Liver (tissue), 9 donors: ENCODE measurements around the gene SMYD3. TPM values are rescaled to one million over a fixed set of nuclear protein-coding genes. Genes with fewer than 3 reads are reported as not detected.

Experiments used
- DNase-seq: peaks from one replicate; pipeline ENCODE4 v3.0.0-alpha.2; 2017; ENCODE audit warnings: low spot score
- H3K27ac ChIP-seq, 2 donors: one replicate each; pipeline ENCODE4 v1.7.0; 2013; ENCODE audit warnings: inconsistent platforms in 2 of 2, low read length in 2 of 2, control low read depth in 1 of 2, low read depth in 1 of 2, mild to moderate bottlenecking in 1 of 2
- H3K27me3 ChIP-seq, 4 donors: one replicate each; pipeline versions ENCODE4 v1.6.1 to v1.7.0; 2013; ENCODE audit warnings: low read length in 3 of 4, inconsistent platforms in 1 of 4, mild to moderate bottlenecking in 1 of 4, moderate library complexity in 1 of 4; ENCODE audit not compliant: control insufficient read depth in 4 of 4, insufficient read depth in 4 of 4
- H3K36me3 ChIP-seq, 4 donors: one replicate each; pipeline versions ENCODE4 v1.6.1 to v1.7.0; 2013; ENCODE audit warnings: low read length in 3 of 4, mild to moderate bottlenecking in 3 of 4, low read depth in 1 of 4, moderate library complexity in 1 of 4; ENCODE audit not compliant: control insufficient read depth in 4 of 4, insufficient read depth in 3 of 4
- H3K4me1 ChIP-seq, 4 donors: one replicate each; pipeline versions ENCODE4 v1.6.1 to v1.7.0; 2013; ENCODE audit warnings: low read length in 3 of 4, mild to moderate bottlenecking in 3 of 4, moderate library complexity in 1 of 4; ENCODE audit not compliant: control insufficient read depth in 4 of 4, insufficient read depth in 4 of 4
- H3K4me3 ChIP-seq, 3 donors: one replicate each; pipeline versions ENCODE4 v1.6.1 to v1.7.0; 2013; ENCODE audit warnings: low read length in 3 of 3, control low read depth in 1 of 3, low read depth in 1 of 3, mild to moderate bottlenecking in 1 of 3
- H3K9ac ChIP-seq, 2 donors: one replicate each; pipeline ENCODE4 v1.7.0; 2013; ENCODE audit warnings: low read length in 2 of 2, mild to moderate bottlenecking in 2 of 2, moderate library complexity in 2 of 2, control low read depth in 1 of 2, low read depth in 1 of 2
- H3K9me3 ChIP-seq, 4 donors: one replicate each; pipeline versions ENCODE4 v1.6.1 to v1.7.0; 2013; ENCODE audit warnings: low read length in 3 of 4; ENCODE audit not compliant: control insufficient read depth in 4 of 4
- EGR1 ChIP-seq, 2 donors: IDR thresholded peaks; 2 replicates each; pipeline ENCODE4 v1.6.1; 2016 to 2018; ENCODE audit warnings: antibody characterized with exemption in 2 of 2, low read depth in 2 of 2
- FOXA1 ChIP-seq: IDR thresholded peaks from 2 replicates; pipeline ENCODE4 v1.6.1; 2016; ENCODE audit warnings: antibody characterized with exemption
- FOXA2 ChIP-seq: IDR thresholded peaks from 2 replicates; pipeline ENCODE4 v1.6.1; 2016; ENCODE audit warnings: antibody characterized with exemption
- GABPA ChIP-seq, 2 donors: IDR thresholded peaks in 1 of 2; conservative IDR thresholded peaks in 1 of 2; 2 replicates each; pipeline ENCODE4 v1.6.1; 2016; ENCODE audit warnings: antibody characterized with exemption in 2 of 2, mild to moderate bottlenecking in 1 of 2, moderate library complexity in 1 of 2
- HNF4A ChIP-seq, 2 donors: conservative IDR thresholded peaks; 2 replicates each; pipeline ENCODE4 v1.6.1; 2016; ENCODE audit warnings: antibody characterized with exemption in 2 of 2, mild to moderate bottlenecking in 2 of 2
- HNF4G ChIP-seq: IDR thresholded peaks from 2 replicates; pipeline ENCODE4 v1.6.1; 2016; ENCODE audit warnings: antibody characterized with exemption
- JUND ChIP-seq, 2 donors: IDR thresholded peaks; 2 replicates each; pipeline ENCODE4 v1.6.1; 2016; ENCODE audit warnings: antibody characterized with exemption in 2 of 2
- NR2F2 ChIP-seq: IDR thresholded peaks from 2 replicates; pipeline ENCODE4 v1.6.1; 2016; ENCODE audit warnings: antibody characterized with exemption
- RAD21 ChIP-seq, 2 donors: IDR thresholded peaks; 2 replicates each; pipeline ENCODE4 v1.6.1; 2016; ENCODE audit warnings: antibody characterized with exemption in 2 of 2, mild to moderate bottlenecking in 2 of 2
- RXRA ChIP-seq, 2 donors: IDR thresholded peaks; 2 replicates each; pipeline ENCODE4 v1.6.1; 2017 to 2018; ENCODE audit warnings: antibody characterized with exemption in 2 of 2, mild to moderate bottlenecking in 1 of 2
- SP1 ChIP-seq: IDR thresholded peaks from 2 replicates; pipeline ENCODE4 v1.6.1; 2018; ENCODE audit warnings: antibody characterized with exemption, mild to moderate bottlenecking
- TAF1 ChIP-seq: conservative IDR thresholded peaks from 2 replicates; pipeline ENCODE4 v1.6.1; 2016; ENCODE audit warnings: antibody characterized with exemption, mild to moderate bottlenecking
- YY1 ChIP-seq: IDR thresholded peaks from 2 replicates; pipeline ENCODE4 v1.6.1; 2016; ENCODE audit warnings: antibody characterized with exemption, mild to moderate bottlenecking
- WGBS: extraction: QIAGEN DNeasy Blood & Tissue Kit; methylation state at CpG from one replicate; pipeline ENCODE4 v1.1.7; 2013; 5-methylcytosine and 5-hydroxymethylcytosine counted together
- polyA plus RNA-seq, 2 donors: library from polyadenylated mRNA; stranded (reverse) in 1 of 2; unstranded in 1 of 2; fragments of 200-250 nt in 1 of 2; fragments of >200 nt in 1 of 2; fragmentation: Nextera tagmentation in 1 of 2; extraction: Ambion mirVana in 1 of 2; gene quantifications; one replicate each; pipeline versions ENCODE4 v1.2.1 to v1.2.3, GENCODE V29; 2013 to 2015
- total RNA-seq, 2 donors: library from RNA; depleted of rRNA; stranded (reverse); fragments of >200 nt; gene quantifications; one replicate each; pipeline ENCODE4 v1.2.3, GENCODE V29; 2014
- TF ChIP-seq, protein P1 (sequence below): fragments of 150-350 bp; IDR thresholded peaks from 2 replicates; pipeline ENCODE4 v1.5.1; 2017; ENCODE audit warnings: improper control_type of control experiment, low read depth, low read length; ENCODE audit not compliant: missing input control
- TF ChIP-seq, protein P2 (sequence below): IDR thresholded peaks from 2 replicates; pipeline ENCODE4 v1.6.1; 2016; ENCODE audit warnings: antibody characterized with exemption
- TF ChIP-seq, protein P3 (sequence below): IDR thresholded peaks from 2 replicates; pipeline ENCODE4 v1.6.1; 2016; ENCODE audit warnings: antibody characterized with exemption
- TF ChIP-seq, protein P4 (sequence below): IDR thresholded peaks from 2 replicates; pipeline ENCODE4 v1.6.1; 2016; ENCODE audit warnings: antibody characterized with exemption, mild to moderate bottlenecking
- TF ChIP-seq, protein P5 (sequence below): IDR thresholded peaks from 2 replicates; pipeline ENCODE4 v1.6.1; 2016; ENCODE audit warnings: antibody characterized with exemption
- donor health status: healthy.
- donor health status: healthy.
- donor health status: healthy.
- donor health status: healthy.
- donor health status: healthy.

SMYD3 gene
- total and polyA plus RNA-seq, 4 donors: 3.1 to 9.1 (median 8.0) TPM

DNA sequence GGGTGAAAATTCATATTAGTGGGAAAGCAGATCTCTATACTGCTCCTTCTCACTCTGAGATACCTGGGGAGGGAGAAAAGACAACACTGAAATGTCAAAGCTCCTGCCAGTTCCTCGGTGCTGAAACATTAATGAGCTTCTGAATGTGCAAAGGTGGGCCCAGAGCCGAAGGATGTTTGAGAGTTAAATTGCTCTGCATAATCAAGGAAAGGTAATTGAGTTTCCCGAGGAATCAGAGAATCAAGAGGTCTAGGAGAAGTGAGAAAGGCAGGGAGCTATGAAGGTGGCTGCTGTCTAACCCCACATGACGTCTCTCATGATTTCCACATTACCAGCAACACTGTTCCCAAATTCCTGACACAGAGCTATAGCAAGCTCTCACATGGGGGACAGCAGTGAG, 346.7 kb downstream of the SMYD3 start:
- Histone ChIP-seq H3K4me3 (no peak overlapping the region), H3K9ac (no peak overlapping the region), H3K27me3 (no peaks in the 10 kb centered on the region), H3K4me1 (no peaks in the 10 kb centered on the region), H3K9me3 (no peaks in the 10 kb centered on the region), H3K36me3 (no peaks in the 10 kb centered on the region), H3K27ac (no peak overlapping the region)
- no peak for TF ChIP-seq FOXA2
- TF ChIP-seq, protein P1, sequence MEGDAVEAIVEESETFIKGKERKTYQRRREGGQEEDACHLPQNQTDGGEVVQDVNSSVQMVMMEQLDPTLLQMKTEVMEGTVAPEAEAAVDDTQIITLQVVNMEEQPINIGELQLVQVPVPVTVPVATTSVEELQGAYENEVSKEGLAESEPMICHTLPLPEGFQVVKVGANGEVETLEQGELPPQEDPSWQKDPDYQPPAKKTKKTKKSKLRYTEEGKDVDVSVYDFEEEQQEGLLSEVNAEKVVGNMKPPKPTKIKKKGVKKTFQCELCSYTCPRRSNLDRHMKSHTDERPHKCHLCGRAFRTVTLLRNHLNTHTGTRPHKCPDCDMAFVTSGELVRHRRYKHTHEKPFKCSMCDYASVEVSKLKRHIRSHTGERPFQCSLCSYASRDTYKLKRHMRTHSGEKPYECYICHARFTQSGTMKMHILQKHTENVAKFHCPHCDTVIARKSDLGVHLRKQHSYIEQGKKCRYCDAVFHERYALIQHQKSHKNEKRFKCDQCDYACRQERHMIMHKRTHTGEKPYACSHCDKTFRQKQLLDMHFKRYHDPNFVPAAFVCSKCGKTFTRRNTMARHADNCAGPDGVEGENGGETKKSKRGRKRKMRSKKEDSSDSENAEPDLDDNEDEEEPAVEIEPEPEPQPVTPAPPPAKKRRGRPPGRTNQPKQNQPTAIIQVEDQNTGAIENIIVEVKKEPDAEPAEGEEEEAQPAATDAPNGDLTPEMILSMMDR: no peak
- no peak for TF ChIP-seq RAD21 (IDR thresholded peaks at IDR 0.05)
- no peak for TF ChIP-seq GABPA (IDR thresholded peaks at IDR 0.05 in 1 of 2, conservative IDR thresholded peaks at IDR 0.05 in 1 of 2)
- TF ChIP-seq HNF4G: no peak
- TF ChIP-seq FOXA1: no peak
- TF ChIP-seq, protein P2, sequence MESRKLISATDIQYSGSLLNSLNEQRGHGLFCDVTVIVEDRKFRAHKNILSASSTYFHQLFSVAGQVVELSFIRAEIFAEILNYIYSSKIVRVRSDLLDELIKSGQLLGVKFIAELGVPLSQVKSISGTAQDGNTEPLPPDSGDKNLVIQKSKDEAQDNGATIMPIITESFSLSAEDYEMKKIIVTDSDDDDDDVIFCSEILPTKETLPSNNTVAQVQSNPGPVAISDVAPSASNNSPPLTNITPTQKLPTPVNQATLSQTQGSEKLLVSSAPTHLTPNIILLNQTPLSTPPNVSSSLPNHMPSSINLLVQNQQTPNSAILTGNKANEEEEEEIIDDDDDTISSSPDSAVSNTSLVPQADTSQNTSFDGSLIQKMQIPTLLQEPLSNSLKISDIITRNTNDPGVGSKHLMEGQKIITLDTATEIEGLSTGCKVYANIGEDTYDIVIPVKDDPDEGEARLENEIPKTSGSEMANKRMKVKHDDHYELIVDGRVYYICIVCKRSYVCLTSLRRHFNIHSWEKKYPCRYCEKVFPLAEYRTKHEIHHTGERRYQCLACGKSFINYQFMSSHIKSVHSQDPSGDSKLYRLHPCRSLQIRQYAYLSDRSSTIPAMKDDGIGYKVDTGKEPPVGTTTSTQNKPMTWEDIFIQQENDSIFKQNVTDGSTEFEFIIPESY: no peak
- TF ChIP-seq RXRA (IDR thresholded peaks at IDR 0.05): no peak
- no peak for TF ChIP-seq TAF1
- no peak for TF ChIP-seq SP1
- no peak for TF ChIP-seq NR2F2
- TF ChIP-seq EGR1 (IDR thresholded peaks at IDR 0.05; ENCODE audit: low read depth in 2 of 2): no peak
- no peak for TF ChIP-seq JUND (IDR thresholded peaks at IDR 0.05)
- no peak for TF ChIP-seq YY1
- WGBS: 94% methylated on average over 4 of the region's 4 CpGs
- DNase-seq: no peak

DNA sequence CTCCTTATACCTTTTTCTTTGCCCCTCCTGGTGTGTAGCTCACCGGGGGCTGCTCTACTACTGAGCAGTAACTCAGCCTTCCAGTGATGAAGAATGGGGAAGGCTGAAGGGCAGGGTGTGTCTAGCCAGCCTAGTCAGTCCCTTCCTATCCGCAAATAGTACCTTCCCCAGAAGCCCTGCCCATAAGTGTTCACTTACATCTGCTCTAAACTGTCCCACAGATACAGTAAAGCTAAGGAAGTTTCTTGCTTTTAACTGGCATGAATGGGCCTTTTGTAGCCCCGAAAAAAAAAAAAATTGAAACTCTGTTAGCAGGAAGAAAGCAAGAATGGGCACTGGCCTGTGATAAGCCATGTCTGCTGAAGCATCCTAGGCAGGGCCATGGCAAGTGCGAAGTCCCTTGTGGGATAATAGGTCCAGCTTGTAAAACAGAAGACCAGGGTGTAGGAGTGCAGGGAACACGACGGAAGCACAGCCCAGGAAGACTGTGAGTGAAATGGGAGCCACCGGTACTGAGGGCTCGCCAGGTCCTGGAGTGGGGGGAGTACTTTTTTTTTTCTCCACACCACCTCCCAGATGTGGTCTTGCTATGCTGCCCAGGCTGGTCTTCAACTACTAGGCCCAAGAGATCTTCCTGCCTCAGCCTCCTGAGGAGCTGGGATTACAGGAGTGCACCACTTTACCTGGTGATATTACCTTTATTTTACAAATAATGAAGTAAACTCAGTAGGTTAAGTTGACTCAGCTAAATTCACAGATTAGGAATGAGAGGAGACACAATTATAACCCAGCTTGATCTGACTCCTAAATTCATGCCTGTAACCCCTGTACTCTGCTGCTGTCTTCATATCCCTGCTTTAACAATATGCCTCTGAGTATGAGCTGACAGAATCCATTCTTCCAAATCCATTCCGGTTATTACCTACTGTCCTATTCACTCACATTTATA, 347.5 kb downstream of the SMYD3 start:
- no peak overlapping the region for H3K27ac ChIP-seq
- 89% methylated on average over 9 of the region's 9 CpGs for WGBS
- TF ChIP-seq SP1 (no peak), RAD21 (IDR thresholded peaks at IDR 0.05) (no peak)
- H3K27me3 ChIP-seq: no peaks in the 10 kb centered on the region
- no peak overlapping the region for H3K4me3 ChIP-seq
- no peaks in the 10 kb centered on the region for H3K36me3 ChIP-seq
- H3K9me3 ChIP-seq: no peaks in the 10 kb centered on the region
- no peak overlapping the region for H3K9ac ChIP-seq
- no peak for DNase-seq
- no peaks in the 10 kb centered on the region for H3K4me1 ChIP-seq

DNA sequence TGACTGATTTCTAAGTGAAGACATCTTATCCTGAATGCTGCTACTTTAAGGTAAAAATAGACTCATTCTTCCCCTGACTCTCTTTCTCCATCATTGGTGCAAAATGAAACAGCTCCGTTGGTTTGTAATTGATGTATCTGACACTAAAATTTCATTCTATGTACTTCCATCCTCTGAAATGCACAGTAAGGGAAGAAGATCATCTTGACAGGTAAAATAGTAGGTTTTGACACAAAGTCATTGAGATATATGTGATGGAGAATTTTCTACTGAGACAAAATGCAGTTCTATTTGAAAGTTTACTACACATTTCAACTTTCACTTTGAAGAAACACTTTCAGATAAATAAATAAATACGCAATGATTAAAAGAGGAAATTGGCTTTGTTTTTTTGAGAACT, 348.9 kb downstream of the SMYD3 start:
- H3K4me1 ChIP-seq: no peaks in the 10 kb centered on the region
- no peak overlapping the region for H3K9ac ChIP-seq
- H3K27me3 ChIP-seq: no peaks in the 10 kb centered on the region
- H3K4me3 ChIP-seq: no peak overlapping the region
- H3K9me3 ChIP-seq: no peaks in the 10 kb centered on the region
- 85% methylated on average over 2 of the region's 2 CpGs for WGBS
- no peaks in the 10 kb centered on the region for H3K36me3 ChIP-seq
- no peak overlapping the region for H3K27ac ChIP-seq
- DNase-seq: no peak
- TF ChIP-seq, protein P3, sequence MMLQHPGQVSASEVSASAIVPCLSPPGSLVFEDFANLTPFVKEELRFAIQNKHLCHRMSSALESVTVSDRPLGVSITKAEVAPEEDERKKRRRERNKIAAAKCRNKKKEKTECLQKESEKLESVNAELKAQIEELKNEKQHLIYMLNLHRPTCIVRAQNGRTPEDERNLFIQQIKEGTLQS: no peak
- TF ChIP-seq, protein P4, sequence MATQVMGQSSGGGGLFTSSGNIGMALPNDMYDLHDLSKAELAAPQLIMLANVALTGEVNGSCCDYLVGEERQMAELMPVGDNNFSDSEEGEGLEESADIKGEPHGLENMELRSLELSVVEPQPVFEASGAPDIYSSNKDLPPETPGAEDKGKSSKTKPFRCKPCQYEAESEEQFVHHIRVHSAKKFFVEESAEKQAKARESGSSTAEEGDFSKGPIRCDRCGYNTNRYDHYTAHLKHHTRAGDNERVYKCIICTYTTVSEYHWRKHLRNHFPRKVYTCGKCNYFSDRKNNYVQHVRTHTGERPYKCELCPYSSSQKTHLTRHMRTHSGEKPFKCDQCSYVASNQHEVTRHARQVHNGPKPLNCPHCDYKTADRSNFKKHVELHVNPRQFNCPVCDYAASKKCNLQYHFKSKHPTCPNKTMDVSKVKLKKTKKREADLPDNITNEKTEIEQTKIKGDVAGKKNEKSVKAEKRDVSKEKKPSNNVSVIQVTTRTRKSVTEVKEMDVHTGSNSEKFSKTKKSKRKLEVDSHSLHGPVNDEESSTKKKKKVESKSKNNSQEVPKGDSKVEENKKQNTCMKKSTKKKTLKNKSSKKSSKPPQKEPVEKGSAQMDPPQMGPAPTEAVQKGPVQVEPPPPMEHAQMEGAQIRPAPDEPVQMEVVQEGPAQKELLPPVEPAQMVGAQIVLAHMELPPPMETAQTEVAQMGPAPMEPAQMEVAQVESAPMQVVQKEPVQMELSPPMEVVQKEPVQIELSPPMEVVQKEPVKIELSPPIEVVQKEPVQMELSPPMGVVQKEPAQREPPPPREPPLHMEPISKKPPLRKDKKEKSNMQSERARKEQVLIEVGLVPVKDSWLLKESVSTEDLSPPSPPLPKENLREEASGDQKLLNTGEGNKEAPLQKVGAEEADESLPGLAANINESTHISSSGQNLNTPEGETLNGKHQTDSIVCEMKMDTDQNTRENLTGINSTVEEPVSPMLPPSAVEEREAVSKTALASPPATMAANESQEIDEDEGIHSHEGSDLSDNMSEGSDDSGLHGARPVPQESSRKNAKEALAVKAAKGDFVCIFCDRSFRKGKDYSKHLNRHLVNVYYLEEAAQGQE: no peak
- TF ChIP-seq EGR1 (IDR thresholded peaks at IDR 0.05; ENCODE audit: low read depth in 2 of 2): no peak
- TF ChIP-seq, protein P5, sequence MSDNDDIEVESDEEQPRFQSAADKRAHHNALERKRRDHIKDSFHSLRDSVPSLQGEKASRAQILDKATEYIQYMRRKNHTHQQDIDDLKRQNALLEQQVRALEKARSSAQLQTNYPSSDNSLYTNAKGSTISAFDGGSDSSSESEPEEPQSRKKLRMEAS: no peak
- no peak for TF ChIP-seq HNF4A (conservative IDR thresholded peaks at IDR 0.05)
- no peak for TF ChIP-seq HNF4G
- TF ChIP-seq JUND (IDR thresholded peaks at IDR 0.05): no peak
